Epithelial cell of proximal tubule (primary cell): ENCODE results near the gene RIN3. TPM values are rescaled to one million over a fixed set of nuclear protein-coding genes. Genes with fewer than 3 reads are reported as not detected.

Experiments used
- DNase-seq: peaks from one replicate; pipeline ENCODE4 v3.0.0-alpha.2; 2011; ENCODE audit warnings: low read depth
- H3K4me3 ChIP-seq: 2 replicates; pipeline ENCODE4 v1.5.1; 2011; ENCODE audit warnings: low read depth, mild to moderate bottlenecking, low read length
- CTCF ChIP-seq: conservative IDR thresholded peaks from 2 replicates; pipeline ENCODE4 v1.5.1; 2012; ENCODE audit warnings: low read depth, mild to moderate bottlenecking, low read length
- total RNA-seq: library from RNA; depleted of rRNA; stranded (reverse); fragments of >200 nt; gene quantifications from 2 replicates; pipeline ENCODE4 v1.2.3, GENCODE V29; 2015

The RIN3 gene
- total RNA-seq, 1 donor from 2014 or later = 7.4 TPM

DNA sequence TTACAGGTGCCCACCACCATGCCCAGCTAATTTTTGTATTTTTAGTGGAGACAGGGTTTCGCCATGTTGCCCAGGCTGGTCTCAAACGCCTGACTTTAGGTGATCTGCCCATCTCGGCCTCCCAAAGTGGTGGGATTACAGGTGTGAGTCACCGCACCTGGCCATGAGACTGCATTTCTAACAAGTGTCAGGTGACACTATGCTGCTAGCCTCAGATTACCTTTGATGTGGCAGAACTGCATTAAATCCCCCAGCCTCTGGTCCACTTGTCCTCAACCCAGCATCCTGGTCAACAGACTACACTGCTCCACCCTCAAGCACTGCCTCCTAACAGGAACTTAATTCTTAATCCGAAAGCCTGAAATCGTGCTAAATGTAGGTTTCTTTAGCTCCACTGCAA, 221.8 kb downstream of the RIN3 start:
- no peak overlapping the region for H3K4me3 ChIP-seq
- TF ChIP-seq CTCF = no peak
- no peak for DNase-seq

- no peak for DNase-seq
- no peak overlapping the region for H3K4me3 ChIP-seq
- TF ChIP-seq CTCF = no peak
These were observed 223.6 kb downstream of the RIN3 start for GRCh38 chr14:92737206-92737605.

DNA sequence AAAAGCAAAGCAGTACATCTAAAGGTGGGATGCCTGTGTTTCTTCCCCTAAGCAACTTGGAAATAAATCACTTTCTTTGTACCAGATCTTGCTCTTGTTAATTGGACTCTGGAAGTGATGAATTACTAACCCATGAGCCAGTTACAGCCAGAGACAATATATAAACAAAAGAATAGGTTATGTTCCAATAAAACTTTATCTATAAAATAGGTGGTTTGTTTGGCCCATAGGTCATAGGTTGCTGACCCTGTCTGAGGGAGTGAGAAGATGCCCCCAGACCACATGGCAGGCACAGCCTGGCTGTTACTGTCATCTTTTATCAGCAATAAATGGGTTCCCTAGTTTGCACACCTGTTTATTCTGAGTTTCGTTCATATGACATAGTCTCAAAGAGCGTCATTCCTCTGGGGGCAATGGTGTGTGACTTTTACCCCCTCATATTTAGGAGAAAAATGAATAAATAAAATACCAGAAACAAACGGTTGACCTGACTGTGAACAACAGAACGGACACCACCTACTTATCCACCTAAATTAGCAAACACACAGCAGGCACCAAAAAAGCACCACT, 224.1 kb downstream of the RIN3 start:
- no peak overlapping the region for H3K4me3 ChIP-seq
- TF ChIP-seq CTCF = no peak
- no peak for DNase-seq

Other genes starting within 250 kb of the RIN3 start
- not detected in 2 replicates for gene SLC24A4, start 190.6 kb upstream of the RIN3 start, total RNA-seq
- 35.7 and 63.5 TPM in 2 replicates for gene LGMN, start 234.8 kb downstream of the RIN3 start, total RNA-seq